IMR-90 (cell line): ENCODE measurements around the gene S100A4. TPM values are rescaled to one million over a fixed set of nuclear protein-coding genes. Genes with fewer than 3 reads are reported as not detected.

Experiments used
- ATAC-seq: fragments of 200-7000 bp; cut with Tn5 transposase; 2 replicates; pipeline ENCODE4 v1.9.1; 2020; ENCODE audit warnings: low read depth, mild to moderate bottlenecking, moderate library complexity
- BruUV-seq: library from RNA; stranded (reverse); fragments of 400-500 nt; replicated peaks from 2 replicates; lab custom pipeline; 2021; lab: Mats Ljungman, UMichigan
- CTCF ChIA-PET: fragments of 300-600 bp; formaldehyde crosslinking; extraction: SDS; loops from one replicate; lab custom pipeline; 2021; ENCODE audit warnings: antibody characterized with exemption; lab: Yijun Ruan, JAX
- POLR2A ChIA-PET: fragments of 300-600 bp; sonication (Branson Sonifier 250); formaldehyde crosslinking; loops from one replicate; lab custom pipeline; 2022; ENCODE audit warnings: antibody characterized with exemption; ENCODE audit not compliant: unreplicated experiment; lab: Charles Lee
- DNase-seq: peaks from one replicate; pipeline ENCODE4 v3.0.0; 2013
- H2AFZ ChIP-seq: replicated peaks from 2 replicates; pipeline ENCODE3; 2013; ENCODE audit warnings: low read length, mild to moderate bottlenecking; ENCODE audit not compliant: poor library complexity
- H2AK5ac ChIP-seq: 2 replicates; pipeline ENCODE4 v1.6.1; 2013; ENCODE audit warnings: low read depth, low read length, inconsistent platforms
- H2AK9ac ChIP-seq: replicated peaks from 2 replicates; pipeline ENCODE3; 2013; ENCODE audit warnings: mild to moderate bottlenecking, low read depth, low read length, moderate library complexity; ENCODE audit not compliant: poor library complexity
- H2BK120ac ChIP-seq: 2 replicates; pipeline ENCODE4 v1.6.1; 2013; ENCODE audit warnings: low read depth, low read length, inconsistent platforms
- H2BK15ac ChIP-seq: 3 replicates; pipeline ENCODE4 v1.6.1; 2013; ENCODE audit warnings: low read depth, low read length, inconsistent platforms
- H2BK20ac ChIP-seq: 2 replicates; pipeline ENCODE4 v1.6.1; 2013; ENCODE audit warnings: low read depth, mild to moderate bottlenecking, inconsistent platforms, low read length, moderate library complexity
- H2BK5ac ChIP-seq: 2 replicates; pipeline ENCODE4 v1.6.1; 2013; ENCODE audit warnings: mild to moderate bottlenecking, low read depth, low read length, inconsistent platforms; ENCODE audit not compliant: poor library complexity, severe bottlenecking
- H3K14ac ChIP-seq: replicated peaks from 2 replicates; pipeline ENCODE4 v1.6.1; 2013; ENCODE audit warnings: low read depth, low read length, inconsistent platforms
- H3K18ac ChIP-seq: 2 replicates; pipeline ENCODE4 v1.6.1; 2013; ENCODE audit warnings: low read depth, low read length, control low read depth
- H3K23ac ChIP-seq: 2 replicates; pipeline ENCODE4 v1.6.1; 2013; ENCODE audit warnings: low read depth, low read length, inconsistent platforms
- H3K27ac ChIP-seq: 2 replicates; pipeline ENCODE4 v1.5.1; 2013; ENCODE audit warnings: mild to moderate bottlenecking, control low read depth, low read length; ENCODE audit not compliant: insufficient read depth
- H3K27me3 ChIP-seq: 2 replicates; pipeline ENCODE4 v1.6.1; 2013; ENCODE audit warnings: low read length; ENCODE audit not compliant: control insufficient read depth, insufficient read depth
- H3K36me3 ChIP-seq: 2 replicates; pipeline ENCODE4 v1.6.1; 2013; ENCODE audit warnings: low read length, mixed read lengths; ENCODE audit not compliant: control insufficient read depth, insufficient read depth
- H3K4ac ChIP-seq: 2 replicates; pipeline ENCODE4 v1.6.1; 2013; ENCODE audit warnings: low read depth, low read length, inconsistent platforms
- H3K4me1 ChIP-seq: 2 replicates; pipeline ENCODE4 v1.6.1; 2013; ENCODE audit warnings: low read length, mixed read lengths; ENCODE audit not compliant: control insufficient read depth, insufficient read depth
- H3K4me2 ChIP-seq: 2 replicates; pipeline ENCODE4 v1.6.1; 2013; ENCODE audit warnings: low read depth, mild to moderate bottlenecking, control low read depth, low read length, moderate library complexity
- H3K4me3 ChIP-seq: 2 replicates; pipeline ENCODE4 v1.5.1; 2013; ENCODE audit warnings: low read depth, mild to moderate bottlenecking, control low read depth, low read length, moderate library complexity; ENCODE audit not compliant: insufficient read depth
- H3K56ac ChIP-seq: 2 replicates; pipeline ENCODE4 v1.6.1; 2013; ENCODE audit warnings: low read length, inconsistent platforms; ENCODE audit not compliant: insufficient read depth; ENCODE audit errors: extremely low read depth
- H3K79me1 ChIP-seq, 2 experiments: 2 replicates each; pipeline ENCODE4 v1.6.1; 2013; ENCODE audit warnings: low read length in 2 of 2, inconsistent platforms in 1 of 2, low read depth in 1 of 2
- H3K9ac ChIP-seq: 2 replicates; pipeline ENCODE4 v1.6.1; 2013; ENCODE audit warnings: low read depth, low read length, control low read depth
- H3K9me1 ChIP-seq: 2 replicates; pipeline ENCODE4 v1.6.1; 2013; ENCODE audit warnings: low read length, inconsistent platforms; ENCODE audit not compliant: insufficient read depth
- H3K9me3 ChIP-seq: 2 replicates; pipeline ENCODE4 v1.6.1; 2013; ENCODE audit warnings: low read length; ENCODE audit not compliant: control insufficient read depth, insufficient read depth
- H4K20me1 ChIP-seq: 2 replicates; pipeline ENCODE4 v1.6.1; 2013; ENCODE audit warnings: low read length, inconsistent platforms; ENCODE audit not compliant: insufficient read depth
- H4K5ac ChIP-seq: 2 replicates; pipeline ENCODE4 v1.6.1; 2013; ENCODE audit warnings: mild to moderate bottlenecking, low read depth, low read length, control low read depth
- H4K8ac ChIP-seq, 2 experiments: 2 replicates each; pipeline ENCODE4 v1.6.1; 2013; ENCODE audit warnings: low read depth in 2 of 2, low read length in 2 of 2, control low read depth in 1 of 2, inconsistent platforms in 1 of 2
- H4K91ac ChIP-seq: 2 replicates; pipeline ENCODE4 v1.6.1; 2013; ENCODE audit warnings: low read depth, low read length, inconsistent platforms; ENCODE audit not compliant: insufficient read depth
- NFE2L2 ChIP-seq: fragments of 150-350 bp; IDR thresholded peaks from 2 replicates; pipeline ENCODE4 v1.6.1; 2016; ENCODE audit warnings: low read depth, mild to moderate bottlenecking, low read length
- WGBS, 2 experiments: methylation state at CpG; one replicate each; pipeline versions ENCODE4 v1.1.5 to v1.1.7; 2013; ENCODE audit warnings: missing lambda C conversion rate in 2 of 2; ENCODE audit not compliant: insufficient read length in 1 of 2; ENCODE audit errors: extremely low coverage in 2 of 2; 5-methylcytosine and 5-hydroxymethylcytosine counted together
- dilution Hi-C: fragments of 300-500 bp; cut with HindIII; formaldehyde crosslinking; loops from one replicate; pipeline ENCODE4 v1.14.3; 2018; ENCODE audit warnings: low sequenced_read_pairs; ENCODE audit not compliant: unreplicated experiment
- in situ Hi-C: fragments of 300-500 bp; cut with MboI; formaldehyde crosslinking; loops from 3 replicates; pipeline ENCODE4 v1.14.3; 2019; ENCODE audit warnings: low sequenced_read_pairs, inconsistent platforms, mixed read lengths
- intact Hi-C: fragments of 100-400 bp; cut with micrococcal nuclease; formaldehyde crosslinking; loops from 2 replicates; pipeline ENCODE4 v1.10.0; 2022
- polyA plus RNA-seq, 3 experiments: library from polyadenylated mRNA; depleted of rRNA; stranded (reverse); fragments of >200 nt; gene quantifications; 2 replicates each; pipeline ENCODE4 v1.2.3, GENCODE V29; 2012; ENCODE audit warnings: low replicate concordance in 1 of 3
- total RNA-seq: library from RNA; depleted of rRNA; stranded (reverse); fragments of >200 nt; gene quantifications from 2 replicates; pipeline ENCODE4 v1.2.3, GENCODE V29; 2012

Gene S100A4
- total and polyA plus RNA-seq, 2 of the 4 experiments (the other 2 are of a cell fraction): 5.6 to 16.6 TPM

DNA sequence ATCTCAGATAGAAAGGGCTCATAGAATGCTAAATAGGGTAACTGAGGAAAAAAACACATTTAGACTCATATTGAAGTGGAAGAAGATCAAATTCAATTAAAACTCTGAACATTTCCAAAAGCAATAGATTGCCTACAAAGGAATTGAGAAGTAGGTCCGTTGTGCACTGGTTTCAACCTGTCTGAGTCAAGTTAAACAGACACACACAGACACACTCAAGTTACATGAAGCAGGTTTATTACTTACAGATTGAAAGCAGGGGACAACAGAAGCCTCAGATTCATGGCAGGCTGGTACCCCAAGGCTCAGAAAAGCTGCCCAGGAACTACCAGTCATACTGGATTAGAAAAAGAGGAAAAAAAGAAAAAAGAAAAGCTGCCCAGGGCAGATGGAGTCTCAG, 40.7 kb upstream of the S100A4 start:
- TF ChIP-seq NFE2L2: no peak
- intact Hi-C loops (no loop called here), in situ Hi-C loops (no loop called here), dilution Hi-C loops (no loop called here)
- Histone ChIP-seq H2AK5ac (no peak overlapping the region), H3K27me3 (no peaks in the 10 kb centered on the region), H3K9ac (no peak overlapping the region), H3K79me1 (no peaks in the 10 kb centered on the region), H3K18ac (no peak overlapping the region), H3K9me1 (no peaks in the 10 kb centered on the region), H3K4ac (no peak overlapping the region), H3K4me1 (peaks cover 2% of the 10 kb centered on the region; the same call in 1 of the 2 replicates), H3K4me2 (no peak overlapping the region), H3K27ac (no peak overlapping the region), H2AFZ (no peak overlapping the region), H3K36me3 (no peaks in the 10 kb centered on the region), H4K5ac (no peak overlapping the region), H3K4me3 (no peak overlapping the region), H2BK15ac (no peak overlapping the region), H3K9me3 (no peaks in the 10 kb centered on the region), H4K91ac (no peak overlapping the region), H3K23ac (no peak overlapping the region), H2BK120ac (no peak overlapping the region), H3K56ac (no peak overlapping the region), H2BK5ac (no peak overlapping the region), H4K8ac (no peak overlapping the region), H2AK9ac (no peak overlapping the region), H2BK20ac (no peak overlapping the region), H3K14ac (no peak overlapping the region), H4K20me1 (no peaks in the 10 kb centered on the region)
- POLR2A ChIA-PET: no interaction called here
- BruUV-seq: no TSS peak
- WGBS, 2 experiments: no CpG with 5 or more reads among the region's 1 CpG
- DNase-seq (no peak), ATAC-seq (no peak)
- CTCF ChIA-PET: interaction anchor here (0.6 kb wide), 1 partner anchor 34 kb away, joined by 5 read pairs; no protein-coding TSS in a partner anchor
